ENCODE measurements around the gene CASP12. TPM values are rescaled to one million over a fixed set of nuclear protein-coding genes. Genes with fewer than 3 reads are reported as not detected.

CASP12 gene
- total and polyA plus RNA-seq, 2 of the 4 experiments (the other 2 are of a cell fraction), result 0.07 TPM; not detected in 1

- Histone ChIP-seq H2AK9ac (replicated peaks; ENCODE audit: low read depth, low read length, poor library complexity) (no peak overlapping the region), H2BK20ac (ENCODE audit: low read depth, low read length) (no peak overlapping the region), H3K4ac (ENCODE audit: low read depth, low read length) (no peak overlapping the region), H4K5ac (ENCODE audit: low read depth, low read length) (no peak overlapping the region), H2BK15ac (ENCODE audit: low read depth, low read length) (no peak overlapping the region), H3K9ac (ENCODE audit: low read depth, low read length) (no peak overlapping the region), H4K20me1 (ENCODE audit: insufficient read depth, low read length) (no peaks in the 10 kb centered on the region), H3K27ac (ENCODE audit: insufficient read depth, low read length) (no peak overlapping the region), H2BK120ac (ENCODE audit: low read depth, low read length) (no peak overlapping the region), H2AFZ (replicated peaks; ENCODE audit: low read length, poor library complexity) (no peak overlapping the region), H3K18ac (ENCODE audit: low read depth, low read length) (no peak overlapping the region), H3K4me2 (ENCODE audit: low read depth, low read length) (no peak overlapping the region), H4K91ac (ENCODE audit: insufficient read depth, low read depth, low read length) (no peak overlapping the region), H3K23ac (ENCODE audit: low read depth, low read length) (no peak overlapping the region), H3K79me1 (ENCODE audit: low read depth in 1 of 2, low read length in 2 of 2) (no peaks in the 10 kb centered on the region), H3K4me1 (ENCODE audit: control insufficient read depth, insufficient read depth, low read length) (no peaks in the 10 kb centered on the region), H3K9me3 (ENCODE audit: control insufficient read depth, insufficient read depth, low read length) (no peaks in the 10 kb centered on the region), H3K27me3 (ENCODE audit: control insufficient read depth, insufficient read depth, low read length) (no peaks in the 10 kb centered on the region), H4K8ac (ENCODE audit: low read depth in 2 of 2, low read length in 2 of 2) (no peak overlapping the region), H2AK5ac (ENCODE audit: low read depth, low read length) (no peak overlapping the region), H3K56ac (ENCODE audit: extremely low read depth, insufficient read depth, low read length) (no peak overlapping the region), H3K4me3 (ENCODE audit: insufficient read depth, low read depth, low read length) (no peak overlapping the region), H2BK5ac (ENCODE audit: low read depth, low read length, poor library complexity, severe bottlenecking) (no peak overlapping the region), H3K9me1 (ENCODE audit: insufficient read depth, low read length) (no peaks in the 10 kb centered on the region), H3K14ac (replicated peaks; ENCODE audit: low read depth, low read length) (no peak overlapping the region), H3K36me3 (ENCODE audit: control insufficient read depth, insufficient read depth, low read length) (no peaks in the 10 kb centered on the region)
- intact Hi-C loops (cut with micrococcal nuclease), result no loop called here
- TF ChIP-seq CTCF (conservative IDR thresholded peaks at IDR 0.05; ENCODE audit: low read depth, low read length) (no peak), MAZ (IDR thresholded peaks at IDR 0.05; ENCODE audit: borderline replicate concordance, low read depth, low read length) (no peak), NFE2L2 (IDR thresholded peaks at IDR 0.05; ENCODE audit: low read depth, low read length) (no peak), RFX5 (IDR thresholded peaks at IDR 0.05; ENCODE audit: low read depth, low read length) (no peak), SMC3 (IDR thresholded peaks at IDR 0.05; ENCODE audit: low read depth, low read length) (no peak), CEBPB (IDR thresholded peaks at IDR 0.05; ENCODE audit: low read depth, low read length) (no peak), CHD1 (IDR thresholded peaks at IDR 0.05; ENCODE audit: low read depth, low read length) (no peak), ELK1 (IDR thresholded peaks at IDR 0.05; ENCODE audit: borderline replicate concordance, low read depth, low read length) (no peak), BHLHE40 (IDR thresholded peaks at IDR 0.05; ENCODE audit: low read depth, low read length) (no peak), USF2 (IDR thresholded peaks at IDR 0.05; ENCODE audit: low read depth, low read length) (no peak), MXI1 (IDR thresholded peaks at IDR 0.05; ENCODE audit: borderline replicate concordance, low read depth, low read length) (no peak), RCOR1 (IDR thresholded peaks at IDR 0.05; ENCODE audit: insufficient replicate concordance, low read length) (no peak), POLR2A (IDR thresholded peaks at IDR 0.05; ENCODE audit: low read depth, low read length) (no peak), MAFK (IDR thresholded peaks at IDR 0.05; ENCODE audit: low read depth, low read length) (no peak), RAD21 (IDR thresholded peaks at IDR 0.05; ENCODE audit: low read length) (no peak), FOS (IDR thresholded peaks at IDR 0.05; ENCODE audit: low read depth, low read length) (no peak)
- ChIA-PET CTCF (interaction anchor here (1.0 kb wide), 1 partner anchor 78 kb away, joined by 3 read pairs; no protein-coding TSS in a partner anchor), POLR2A (ENCODE audit: unreplicated experiment) (no interaction called here)
- no CpG with 5 or more reads among the region's 3 CpGs for WGBS, 2 experiments (ENCODE audit: extremely low coverage in 2 of 2, insufficient read length in 1 of 2)
- in situ Hi-C loops (cut with MboI; ENCODE audit: low sequenced_read_pairs), result no loop called here
- dilution Hi-C loops (cut with HindIII; ENCODE audit: low sequenced_read_pairs, unreplicated experiment), result no loop called here
- no peak for DNase-seq
- BruUV-seq (replicated peaks), result no TSS peak
- no peak for ATAC-seq (ENCODE audit: low read depth)
These were observed 45.0 kb downstream of the CASP12 start for GRCh38 chr11:104853276-104853675.
